Transverse colon (tissue), 4 donors: ENCODE data around the gene CLDN2.

Experiments
- CTCF ChIP-seq, 5 experiments: fragments of 200-600 bp in 3 of 5; fragments of 450-650 bp in 2 of 5; sonication (generic) in 3 of 5; IDR thresholded peaks; 1 replicate in 2 of 5; 2 replicates in 3 of 5; pipeline ENCODE4 v1.5.1; 2016 to 2017; ENCODE audit warnings: antibody characterized with exemption in 5 of 5, inconsistent platforms in 3 of 5, mild to moderate bottlenecking in 2 of 5, moderate library complexity in 1 of 5
- POLR2AphosphoS5 ChIP-seq, 3 donors: sonication (generic); formaldehyde crosslinking; IDR thresholded peaks; one replicate each; pipeline ENCODE4 v1.6.1; 2016; ENCODE audit warnings: antibody characterized with exemption in 3 of 3

GRCh38 chrX:106952538-106952937 is 32.3 kb downstream of the CLDN2 start:
- no peak for TF ChIP-seq CTCF (IDR thresholded peaks at IDR 0.05)
- no peak for TF ChIP-seq POLR2AphosphoS5 (IDR thresholded peaks at IDR 0.05)
